Suppressor macrophage (primary cell): ENCODE results near the gene SALL2.
"Not testable (repeated sequence)": the region's sequence is repeated elsewhere in the genome, so short reads cannot be mapped to it uniquely, and the experiment has no call there.

Source experiments
- DNase-seq, 4 experiments: peaks; one replicate each; pipeline ENCODE4 v3.0.0-alpha.2; 2020 to 2022
- total RNA-seq, 17 experiments: gene quantifications; one replicate each; lab custom pipeline; 2026; ENCODE audit warnings: mixed read lengths in 6 of 17, inconsistent platforms in 3 of 17; lab: John Stamatoyannopoulos, UW

The SALL2 gene
- 0 to 1.9 (median 0) reads per million in 17 experiments for total RNA-seq

GRCh38 chr14:21525962-21526671 is at the start of gene SALL2:
Gene SALL2 (minus strand): TSS chr14:21526346. CDS start chr14:21526127, 219 bp downstream.
- DNase-seq = peak in 2 of 4 experiments; percentile 14 to 42

GRCh38 chr14:21575661-21576060 is 49.5 kb upstream of the SALL2 start:
- no peak for DNase-seq

GRCh38 chr14:21572604-21573003 is 46.5 kb upstream of the SALL2 start:
- no peak for DNase-seq

- DNase-seq = no peak
These were observed 32.6 kb upstream of the SALL2 start for GRCh38 chr14:21558703-21559170.

- DNase-seq = peak; percentile 84 to 91 (median 86)
These were observed 31.1 kb upstream of the SALL2 start for GRCh38 chr14:21557084-21557901.

- peak in 1 of 4 experiments; percentile 32 for DNase-seq
These were observed 30.4 kb upstream of the SALL2 start for GRCh38 chr14:21556378-21557083.

- no peak for DNase-seq
These were observed 27.1 kb upstream of the SALL2 start for GRCh38 chr14:21553266-21553665.

- DNase-seq = not testable (repeated sequence)
These were observed 18.4 kb upstream of the SALL2 start for GRCh38 chr14:21544588-21544987.

- DNase-seq = no peak
These were observed 17.8 kb upstream of the SALL2 start for GRCh38 chr14:21543963-21544362.

- no peak for DNase-seq
These were observed 17.4 kb upstream of the SALL2 start for GRCh38 chr14:21543521-21543960.

- no peak for DNase-seq
These were observed 15.4 kb upstream of the SALL2 start for GRCh38 chr14:21541413-21542074.

GRCh38 chr14:21539189-21539940 is 13.2 kb upstream of the SALL2 start:
- no peak for DNase-seq

- no peak for DNase-seq
These were observed 10.9 kb upstream of the SALL2 start for GRCh38 chr14:21537090-21537424.

- DNase-seq = no peak
These were observed 10.4 kb upstream of the SALL2 start for GRCh38 chr14:21536418-21537089.

- DNase-seq = no peak
These were observed 9.6 kb upstream of the SALL2 start for GRCh38 chr14:21535545-21536417.

GRCh38 chr14:21534576-21534975 is 8.4 kb upstream of the SALL2 start:
- peak in 3 of 4 experiments; percentile 8 to 27 (median 15) for DNase-seq

GRCh38 chr14:21533294-21533693 is 7.1 kb upstream of the SALL2 start:
- no peak for DNase-seq

- DNase-seq = no peak
These were observed 3.4 kb upstream of the SALL2 start for GRCh38 chr14:21529515-21529914.

GRCh38 chr14:21528381-21529348 is 2.5 kb upstream of the SALL2 start:
- no peak for DNase-seq
